Hepatic stellate cell (primary cell): Measurements from ENCODE around the gene TGM2.
"Not testable (repeated sequence)": the region's sequence is repeated elsewhere in the genome, so short reads cannot be mapped to it uniquely, and the experiment has no call there.

Experiments used
- DNase-seq: peaks from one replicate; pipeline ENCODE4 v3.0.0; 2011; ENCODE audit warnings: low spot score

The TGM2 gene

DNA sequence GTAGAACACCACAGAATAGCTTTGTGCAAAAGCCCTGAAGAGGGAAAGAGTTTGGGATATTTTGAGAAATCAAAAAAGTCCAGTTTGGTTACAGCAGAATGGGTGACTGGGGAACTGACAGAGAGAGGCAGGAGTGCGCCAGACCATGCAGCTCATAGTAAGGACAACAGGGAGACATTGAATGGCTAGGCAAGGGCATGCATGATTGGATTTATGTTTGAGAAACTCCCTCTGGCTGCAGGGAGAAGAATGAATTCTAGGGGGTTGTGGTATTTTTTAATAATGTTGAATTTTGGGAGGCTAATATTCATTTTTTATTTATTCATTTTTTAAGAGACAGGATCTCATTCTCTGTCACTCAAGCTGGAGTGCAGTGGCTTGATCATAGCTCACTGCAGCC, 49.9 kb downstream of the TGM2 start:
- DNase-seq, result no peak

DNA sequence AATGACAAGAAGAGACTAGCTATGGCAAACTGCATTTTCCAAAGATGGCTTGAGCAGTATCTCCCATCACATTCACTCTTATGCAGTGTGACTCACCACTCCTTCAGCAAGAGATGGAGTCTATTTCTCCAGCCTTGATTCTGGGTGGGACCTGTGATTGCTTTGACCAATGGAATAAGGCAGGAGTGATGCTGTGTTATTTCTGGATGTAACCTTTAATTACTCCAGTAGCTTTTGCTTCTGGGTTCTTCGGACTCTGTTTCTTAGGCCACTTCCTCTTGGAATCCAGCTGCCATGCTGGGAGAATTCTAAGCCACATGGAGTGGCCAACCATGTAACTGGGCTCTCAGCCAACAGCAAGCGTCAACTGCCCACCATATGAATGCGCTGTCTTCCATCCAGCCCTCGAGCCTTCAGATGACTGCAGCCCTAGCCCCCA, 50.7 kb downstream of the TGM2 start:
- DNase-seq, result peak; percentile 63

DNA sequence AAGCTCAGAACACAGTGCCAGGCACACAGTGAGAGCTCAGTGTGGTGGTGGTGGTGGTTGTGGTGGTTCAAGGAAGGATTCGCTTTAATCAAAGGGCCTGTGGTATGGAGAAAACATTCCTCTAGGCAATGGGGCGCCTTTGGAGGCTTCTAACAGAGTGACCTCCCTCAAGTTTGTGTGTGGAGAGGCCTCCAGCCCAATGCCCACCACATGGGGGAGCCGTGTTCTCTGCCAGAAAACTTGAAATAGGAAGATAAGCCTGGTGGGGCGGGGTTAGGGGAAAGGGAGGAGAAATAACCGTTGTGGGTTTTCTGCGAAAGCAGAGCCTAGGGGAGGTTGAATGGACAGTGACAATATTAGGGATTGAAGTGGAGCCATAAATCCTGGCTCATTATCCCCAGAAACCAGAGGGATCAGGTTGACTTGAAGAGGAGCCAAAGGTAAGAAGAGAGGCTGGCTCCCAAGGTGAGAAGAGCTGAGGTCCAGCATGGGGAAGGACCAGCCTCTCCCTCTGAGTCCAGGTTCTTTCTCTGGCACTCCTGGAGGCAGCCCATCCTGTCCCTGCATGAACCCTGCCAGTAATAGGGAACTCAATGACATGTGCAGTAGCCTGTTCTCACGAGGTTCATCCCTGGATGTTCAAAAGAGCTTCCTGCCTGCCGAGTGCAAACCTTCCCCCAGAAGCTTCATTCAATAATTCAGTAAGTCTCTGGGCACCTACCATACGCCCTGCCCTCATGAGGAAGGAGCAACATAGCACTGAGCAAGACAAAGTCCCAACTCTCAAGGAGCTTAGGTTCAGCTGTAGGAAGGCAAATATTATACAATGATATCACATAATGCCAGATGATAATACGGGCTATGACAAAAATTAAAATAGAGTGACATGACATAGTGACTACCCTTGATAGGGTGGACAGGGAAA, 51.4 kb downstream of the TGM2 start:
- DNase-seq, result no peak

DNA sequence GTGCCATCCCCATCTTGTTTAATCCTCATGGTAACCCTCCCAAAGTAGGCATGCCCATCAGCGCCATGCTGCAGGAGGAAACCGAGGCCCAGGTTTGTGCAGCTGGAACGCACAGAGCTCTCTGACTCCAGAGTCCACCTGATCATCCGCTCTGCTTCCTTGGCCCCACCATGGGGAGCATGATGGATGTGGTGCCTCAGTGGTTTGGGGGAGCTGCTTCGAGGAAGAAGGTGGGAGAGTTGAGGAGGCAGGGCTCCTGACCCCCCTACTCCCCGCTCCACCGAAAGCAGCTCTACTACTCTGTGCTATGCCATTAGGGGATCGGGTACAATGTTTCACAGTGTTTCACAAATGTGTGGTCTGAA, 52.2 kb downstream of the TGM2 start:
- no peak for DNase-seq

DNA sequence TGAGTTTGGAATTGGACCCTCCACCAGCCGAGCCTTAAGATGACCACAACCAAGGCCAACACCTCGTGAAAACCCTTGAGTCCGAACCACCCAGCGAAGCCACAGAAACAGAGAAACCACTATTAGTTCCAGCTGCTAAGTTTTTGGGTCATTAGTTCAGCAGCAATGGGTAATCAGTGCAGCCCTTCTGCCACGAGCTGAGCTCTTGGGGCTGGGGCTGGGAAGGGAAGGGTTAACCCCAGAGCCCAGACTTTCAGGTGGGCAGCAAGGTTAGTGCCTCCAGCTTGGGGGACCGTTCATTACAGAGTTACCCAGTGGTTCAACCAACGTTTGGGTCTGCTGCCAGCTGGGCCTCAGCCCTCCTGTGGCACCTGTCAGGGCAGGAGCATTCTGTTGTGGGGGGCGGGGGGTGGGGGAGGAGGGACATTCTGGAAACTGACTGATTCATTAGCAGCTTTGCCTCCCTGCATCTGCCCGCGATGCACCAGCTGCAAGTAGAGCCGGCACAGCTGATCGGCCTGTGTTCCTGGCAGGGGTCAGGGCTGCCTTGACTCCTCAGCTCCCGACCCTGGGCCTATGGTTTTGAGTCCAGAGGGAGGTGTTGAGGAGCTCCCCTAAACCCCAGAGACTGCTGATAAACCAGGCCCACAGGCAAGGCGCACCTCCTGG, 52.7 kb downstream of the TGM2 start:
- no peak for DNase-seq

DNA sequence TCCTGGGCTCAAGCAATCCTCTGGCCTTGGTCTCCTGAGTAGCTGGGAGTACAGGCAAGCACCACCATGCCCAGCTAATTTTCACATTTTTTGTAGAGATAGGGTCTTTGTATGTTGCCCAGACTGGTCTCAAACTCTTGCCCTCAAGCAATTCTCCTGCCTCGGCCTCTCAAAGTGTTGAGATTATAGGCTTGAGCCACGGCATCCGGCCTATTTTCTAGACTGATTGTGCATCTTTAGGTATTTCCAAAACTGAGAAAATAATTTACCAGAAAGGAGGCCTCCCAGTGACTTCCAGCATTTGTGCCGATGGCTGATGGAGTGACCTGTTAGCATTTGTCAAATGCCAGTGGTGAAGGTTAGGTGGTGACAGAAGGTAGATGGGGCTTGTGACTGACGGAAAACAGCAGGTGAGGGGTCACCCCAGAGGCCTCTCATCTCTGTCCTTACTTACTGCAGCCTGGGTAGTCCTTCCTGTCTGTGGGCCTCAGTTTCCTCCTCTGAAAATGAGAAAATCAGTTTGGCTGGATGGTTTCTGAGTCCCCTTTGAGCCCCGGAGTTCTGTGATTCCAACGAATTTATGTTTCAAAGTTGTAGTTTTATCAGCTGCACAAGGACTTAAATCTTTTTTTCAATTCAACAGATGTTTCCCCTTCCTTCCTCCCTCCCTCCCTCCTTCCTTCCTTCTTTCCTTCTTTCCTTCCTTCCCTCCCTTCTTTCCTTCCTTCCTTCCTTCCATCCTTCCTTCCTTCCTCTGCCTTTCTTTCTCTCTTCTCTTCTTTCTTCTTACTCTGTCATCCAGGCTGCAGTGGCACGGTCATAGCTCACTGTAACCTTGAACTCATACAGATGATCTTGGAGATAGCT, 53.5 kb downstream of the TGM2 start:
- no peak for DNase-seq

DNA sequence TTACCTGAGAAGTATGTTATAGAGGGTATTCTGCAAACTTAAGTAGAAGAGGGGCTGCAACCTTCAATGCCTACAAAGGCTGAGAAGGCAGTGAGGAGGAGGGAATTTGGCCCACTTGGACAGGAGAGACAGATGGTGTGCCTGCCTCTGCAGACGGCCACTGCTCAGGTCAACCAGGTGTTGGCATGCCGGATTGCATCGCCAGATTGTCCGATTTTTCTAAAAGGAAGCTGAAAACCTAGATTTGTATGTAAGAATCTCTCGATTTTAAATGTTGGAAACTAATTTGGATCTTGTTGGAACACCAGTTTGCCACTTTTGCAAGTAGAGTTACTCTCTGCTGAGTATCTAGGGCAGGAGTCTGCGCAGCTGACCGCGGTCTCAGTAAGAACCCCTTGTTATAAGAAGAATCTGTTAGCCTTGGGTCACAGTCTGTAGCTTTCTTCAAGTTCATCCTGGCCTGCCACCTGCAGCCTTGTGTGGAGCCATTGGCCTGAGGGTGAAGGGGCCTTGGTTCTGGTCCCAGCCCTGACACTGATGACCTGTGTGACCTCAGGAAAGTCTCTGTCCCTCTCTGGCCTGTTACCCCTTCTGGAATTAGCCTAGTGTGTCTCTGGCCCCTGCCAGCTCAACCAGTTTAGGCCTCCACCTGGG, 54.4 kb downstream of the TGM2 start:
- DNase-seq, result no peak

DNA sequence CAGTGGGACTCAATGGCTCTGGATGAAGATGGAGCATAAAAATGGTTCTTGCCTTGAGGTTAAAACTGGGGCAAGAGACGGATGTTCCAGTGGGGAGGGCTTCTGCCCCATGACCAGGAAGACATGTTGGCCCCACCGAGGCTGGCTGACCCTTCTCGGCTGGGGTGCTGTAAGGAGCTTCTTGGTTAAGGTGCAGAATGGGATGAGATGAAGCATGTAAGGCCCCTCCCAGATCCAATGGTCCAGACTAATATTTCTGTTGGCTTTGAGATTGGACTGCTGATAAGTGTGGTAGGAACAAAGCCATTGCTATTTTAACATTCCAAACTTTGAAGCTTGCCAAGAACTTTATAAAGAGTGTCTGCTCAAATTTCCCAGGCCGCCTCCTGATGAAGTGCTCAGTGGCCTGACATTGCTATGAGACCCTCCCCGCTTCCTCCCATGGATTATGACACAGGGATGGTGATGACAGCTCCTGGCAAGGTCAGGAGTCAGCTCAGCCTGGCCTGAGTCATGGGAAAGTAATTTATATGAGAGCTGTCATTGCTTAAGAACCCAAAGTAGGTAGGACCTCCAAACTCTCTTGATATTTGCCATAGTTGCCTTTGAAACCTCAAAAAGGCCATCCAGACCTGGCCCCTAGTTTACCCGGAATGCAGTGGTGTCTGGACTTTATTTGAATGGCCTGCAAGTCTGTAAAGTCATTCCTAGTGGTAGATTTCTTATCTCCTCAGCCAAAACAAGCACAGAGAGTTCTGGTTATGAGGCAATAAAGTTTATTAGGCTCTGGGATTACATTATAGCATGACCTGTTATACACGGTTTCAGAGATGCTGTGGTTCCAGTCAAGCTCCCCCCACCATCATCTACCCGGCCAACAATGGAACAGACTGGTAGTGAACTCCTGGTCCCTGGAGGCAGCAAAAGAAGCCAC, 55.2 kb downstream of the TGM2 start:
- peak; percentile 84 for DNase-seq

DNA sequence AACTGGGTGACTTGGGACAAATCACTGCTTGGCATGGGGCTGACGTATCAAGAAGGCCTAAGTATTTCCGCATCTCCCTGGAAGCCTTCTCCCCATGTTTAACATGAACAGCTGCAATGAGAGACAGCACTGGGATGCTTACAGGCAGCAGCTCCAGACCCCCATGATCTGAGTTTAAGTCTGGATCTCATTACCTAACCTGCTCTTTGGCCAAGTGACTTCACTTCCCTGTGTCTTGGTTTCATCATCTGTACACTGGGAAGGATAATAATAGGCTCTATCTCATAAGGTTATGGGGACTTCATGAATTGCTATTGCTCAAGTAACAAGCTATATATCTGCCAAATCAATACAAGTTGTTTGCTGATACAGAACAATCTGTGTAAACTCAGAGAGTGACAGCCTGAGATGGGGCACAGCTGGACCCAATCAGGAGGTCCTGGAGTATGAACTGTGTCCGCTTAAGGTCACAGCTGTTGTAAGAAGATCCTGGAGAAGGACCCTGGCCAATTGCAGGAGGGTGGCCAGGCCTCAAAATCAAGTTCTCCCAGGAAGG, 56.0 kb downstream of the TGM2 start:
- no peak for DNase-seq

DNA sequence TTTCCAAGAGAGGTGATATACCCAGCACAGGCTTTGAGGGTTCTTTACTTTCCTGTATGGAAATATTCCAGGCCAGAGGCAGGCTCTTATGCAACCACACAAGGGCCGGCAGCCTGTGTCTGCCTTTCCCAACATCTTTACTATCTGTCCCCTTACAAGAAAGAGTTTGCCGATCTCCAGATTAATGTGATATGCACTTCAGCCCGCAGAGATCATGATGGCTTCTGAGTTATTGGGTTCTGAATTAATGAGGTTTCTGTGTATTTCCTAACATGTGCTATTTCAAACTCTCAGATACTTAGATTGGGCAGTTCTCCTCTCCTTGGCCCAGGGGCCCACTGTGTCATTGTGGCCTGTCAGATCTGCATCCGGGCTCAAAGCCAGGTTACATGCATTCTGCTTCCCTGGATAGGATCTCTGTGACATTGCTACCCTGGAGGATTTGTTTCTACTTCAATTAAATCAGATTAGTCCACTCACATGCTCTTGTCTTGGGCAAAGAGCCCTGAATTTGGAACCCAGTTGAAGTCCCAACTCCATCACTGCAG, 56.6 kb downstream of the TGM2 start:
- no peak for DNase-seq

DNA sequence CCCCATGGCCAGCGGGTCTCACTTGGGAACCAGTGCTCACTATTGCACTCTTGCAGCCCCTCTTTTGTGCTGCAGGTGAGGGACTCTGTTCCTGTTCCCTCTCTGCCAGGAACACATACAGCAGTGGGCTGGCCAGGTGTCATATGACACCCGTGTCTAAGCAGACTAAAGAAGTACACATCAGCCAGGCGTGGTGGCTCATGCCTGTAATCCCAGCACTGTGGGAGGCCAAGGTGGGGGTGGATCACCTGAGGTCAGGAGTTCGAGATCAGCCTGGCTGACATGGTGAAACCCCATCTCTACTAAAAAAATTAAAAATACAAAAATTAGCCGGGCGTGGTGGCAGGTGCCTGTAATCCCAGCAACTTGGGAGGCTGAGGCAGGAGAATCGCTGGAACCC, 57.2 kb downstream of the TGM2 start:
- not testable (repeated sequence) for DNase-seq

DNA sequence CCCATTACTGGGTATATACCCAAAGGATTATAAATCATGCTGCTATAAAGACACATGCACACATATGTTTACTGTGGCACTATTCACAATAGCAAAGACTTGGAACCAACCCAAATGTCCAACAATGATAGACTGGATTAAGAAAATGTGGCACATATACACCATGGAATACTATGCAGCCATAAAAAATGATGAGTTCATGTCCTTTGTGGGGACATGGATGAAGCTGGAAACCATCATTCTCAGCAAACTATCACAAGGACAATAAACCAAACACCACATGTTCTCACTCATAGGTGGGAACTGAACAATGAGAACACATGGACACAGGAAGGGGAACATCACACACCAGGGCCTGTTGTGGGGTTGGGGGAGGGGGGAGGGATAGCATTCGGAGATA, 57.7 kb downstream of the TGM2 start:
- DNase-seq, result not testable (repeated sequence)

DNA sequence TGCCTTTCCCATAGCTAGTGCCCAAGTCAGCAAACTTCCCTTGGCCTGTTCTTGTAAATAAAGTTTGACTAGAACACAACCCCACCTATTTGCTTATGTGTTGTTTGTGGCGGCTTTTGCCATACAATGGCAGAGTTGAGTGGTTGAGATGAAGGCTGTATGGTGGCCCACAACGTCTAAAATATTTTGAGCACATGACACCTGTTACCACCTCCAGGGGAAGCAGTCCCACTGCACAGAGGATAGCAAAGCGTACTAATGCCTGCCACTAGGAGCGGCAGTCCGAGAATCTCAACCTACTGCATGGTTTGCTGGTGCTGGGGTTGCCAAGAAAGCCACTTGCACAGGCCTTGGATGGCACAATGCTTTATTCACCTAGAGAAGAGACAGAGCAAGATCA, 58.6 kb downstream of the TGM2 start:
- no peak for DNase-seq

DNA sequence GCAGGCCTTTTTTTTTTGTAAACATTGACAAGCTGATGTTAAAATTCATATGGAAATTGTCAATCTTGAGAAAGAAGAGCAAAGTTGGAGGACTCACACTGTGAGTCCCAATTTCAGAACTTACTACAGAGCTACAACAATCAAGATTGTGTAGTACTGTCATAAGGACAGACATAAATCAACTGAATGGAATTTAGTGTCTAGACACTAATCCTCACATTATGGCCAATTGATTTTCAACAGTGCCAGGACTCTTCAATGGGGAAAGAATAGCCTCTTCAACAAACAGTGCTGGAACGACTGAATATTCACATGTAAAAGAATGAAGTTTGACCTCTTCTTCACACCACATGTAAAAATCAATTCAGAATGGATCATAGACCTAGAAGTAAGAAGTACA, 60.8 kb downstream of the TGM2 start:
- no peak for DNase-seq

DNA sequence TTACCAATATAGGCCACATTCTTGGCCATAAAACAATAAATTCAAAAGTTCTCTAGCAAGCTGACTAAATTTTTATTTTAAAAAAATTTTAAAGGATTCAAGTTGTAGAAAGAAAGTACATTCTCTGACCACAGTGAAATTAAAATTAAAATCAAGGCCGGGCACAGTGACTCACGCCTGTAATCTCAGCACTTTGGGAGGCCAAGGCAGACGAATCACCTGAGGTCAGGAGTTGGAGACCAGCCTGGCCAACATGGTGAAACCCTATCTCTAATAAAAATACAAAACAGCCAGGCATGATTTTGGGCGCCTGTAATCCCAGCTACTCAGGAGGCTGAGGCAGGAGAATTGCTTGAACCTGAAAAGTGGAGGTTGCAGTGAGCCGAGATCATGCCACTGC, 62.9 kb downstream of the TGM2 start:
- DNase-seq, result not testable (repeated sequence)

DNA sequence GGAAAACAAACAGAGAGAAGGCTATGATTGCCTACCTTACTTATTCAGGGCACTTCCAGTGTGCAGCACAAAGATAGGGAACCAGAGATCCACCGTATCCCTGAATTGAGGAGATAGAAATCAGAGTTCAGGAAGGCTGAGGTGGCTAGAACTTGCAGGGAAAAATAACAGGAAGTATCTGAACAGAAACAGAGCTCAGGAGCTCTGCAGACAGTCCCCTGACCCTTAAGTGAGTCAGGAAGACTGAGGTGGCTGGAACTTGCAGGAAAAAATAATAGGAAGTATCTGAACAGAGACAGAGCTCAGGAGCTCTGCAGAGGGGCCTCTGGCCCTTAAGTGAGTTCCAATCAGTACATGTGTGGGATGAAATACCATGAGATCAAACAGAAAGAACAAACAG, 66.1 kb downstream of the TGM2 start:
- DNase-seq, result no peak

DNA sequence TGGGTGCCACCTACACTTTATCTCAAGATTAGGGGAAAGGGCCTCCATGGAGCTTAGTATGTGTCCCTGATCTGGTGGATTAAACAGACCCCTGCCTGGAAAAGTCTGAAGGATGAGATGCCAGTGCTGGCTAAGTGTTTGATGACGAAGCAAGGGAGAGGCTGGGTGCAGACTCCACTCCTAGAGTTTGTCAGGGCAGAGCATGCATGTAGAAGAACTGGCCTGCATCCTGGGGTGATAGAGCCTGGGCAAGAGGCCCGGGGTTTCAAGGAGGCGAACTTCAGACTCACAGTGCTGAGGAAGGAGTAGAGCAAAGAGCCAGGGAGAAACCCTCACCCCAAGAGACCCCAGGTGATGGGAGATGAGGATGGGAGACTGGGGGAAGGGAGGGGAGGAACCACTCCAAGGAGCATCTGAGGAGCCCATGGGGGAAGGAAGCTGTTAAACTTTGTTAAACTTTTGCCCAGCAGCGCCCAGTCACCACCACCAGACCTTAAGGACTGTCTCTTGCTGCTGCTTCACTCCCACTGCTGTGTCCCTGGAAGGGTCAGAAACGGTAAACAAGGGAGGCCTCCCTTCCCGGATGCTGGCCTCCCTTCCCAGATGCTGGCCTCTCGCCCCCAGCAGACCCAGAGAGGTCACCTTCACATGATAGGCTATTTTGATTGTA, 69.9 kb downstream of the TGM2 start:
- DNase-seq, result no peak

DNA sequence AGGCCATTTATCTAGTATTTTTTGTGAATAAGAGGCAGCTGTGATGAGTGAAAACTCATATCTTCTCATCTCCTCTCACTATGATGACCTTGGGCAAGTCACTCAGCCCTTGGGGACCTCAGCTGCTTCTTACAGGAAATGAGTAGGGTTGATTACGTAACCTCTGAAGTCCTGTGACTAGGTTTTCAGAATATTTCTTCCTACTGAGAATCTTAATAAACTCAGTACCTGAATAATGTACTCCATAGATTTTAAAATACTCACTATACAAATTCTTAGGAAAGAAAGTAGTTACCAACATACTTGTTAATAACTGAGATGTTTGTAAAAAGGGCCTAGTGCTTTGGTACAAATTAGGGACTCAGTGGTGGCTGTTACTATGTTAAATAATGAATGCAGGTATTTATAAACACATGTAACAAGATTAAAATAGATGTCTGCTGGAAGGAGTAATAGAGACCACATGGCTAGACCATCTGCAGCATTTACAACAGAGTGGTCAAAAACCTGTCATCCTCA, 70.6 kb downstream of the TGM2 start:
- DNase-seq, result peak; percentile 51

DNA sequence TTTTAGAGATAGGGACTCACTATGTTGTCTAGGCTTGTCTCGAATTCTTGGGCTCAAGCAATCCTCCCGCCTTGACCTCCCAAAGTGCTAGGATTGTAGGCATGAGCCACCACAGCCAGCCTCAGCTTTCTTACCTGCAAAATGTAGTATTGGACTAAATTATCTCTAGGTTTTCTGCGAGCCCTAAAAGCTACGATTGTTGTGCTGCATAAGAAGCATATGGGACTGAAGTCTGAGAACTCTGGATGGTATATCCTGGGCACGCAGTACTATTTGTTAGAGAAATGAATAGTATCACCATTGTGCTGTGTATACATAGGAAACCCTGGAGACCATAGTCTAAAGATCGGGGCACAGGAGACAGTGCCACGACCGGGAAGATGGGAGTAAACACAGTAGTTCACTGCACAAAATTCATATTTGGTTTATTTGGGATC, 71.4 kb downstream of the TGM2 start:
- no peak for DNase-seq
